ENCODE results near the gene SEMA5B. TPM values are rescaled to one million over a fixed set of nuclear protein-coding genes. Genes with fewer than 3 reads are reported as not detected.

The SEMA5B gene
- total RNA-seq, 1 experiment from 2014 or later = 0.04 TPM

- POLR2A ChIA-PET (ENCODE audit: unreplicated experiment) = no interaction called here
Observed at GRCh38 chr3:123072564-123072963, 45.0 kb upstream of the SEMA5B start.

GRCh38 chr3:123072152-123072551 is 44.6 kb upstream of the SEMA5B start:
- Histone ChIP-seq H3K36me3 (ENCODE audit: low read depth, low read length) (no peaks in the 10 kb centered on the region), H3K27ac (ENCODE audit: low read length) (no peak overlapping the region), H3K4me2 (ENCODE audit: low read length) (no peak overlapping the region), H3K4me1 (ENCODE audit: insufficient read depth, low read length) (peaks cover 24% of the 10 kb centered on the region), H3K79me2 (ENCODE audit: low read length) (peaks cover 99% of the 10 kb centered on the region), H3K9me2 (replicated peaks; ENCODE audit: low read length) (no peaks in the 10 kb centered on the region), H4K20me1 (ENCODE audit: low read length) (peaks cover 58% of the 10 kb centered on the region), H3K4me3 (ENCODE audit: low read length) (no peak overlapping the region), H3K9ac (ENCODE audit: low read length) (no peak overlapping the region), H3K9me3 (ENCODE audit: low read length) (no peaks in the 10 kb centered on the region), H3K27me3 (ENCODE audit: low read length) (no peaks in the 10 kb centered on the region), H3F3A (ENCODE audit: low read length, unreplicated experiment) (no peaks in the 10 kb centered on the region), H2AFZ (ENCODE audit: low read length) (no peak overlapping the region)
- DNase-seq = no peak
- ChIA-PET CTCF (no interaction called here), POLR2A (ENCODE audit: unreplicated experiment) (no interaction called here)
- no TSS peak for BruUV-seq (replicated peaks)
- intact Hi-C loops (cut with micrococcal nuclease) = no loop called here
- ATAC-seq = no peak
- TF ChIP-seq CTCF (conservative IDR thresholded peaks at IDR 0.05; ENCODE audit: low read depth, low read length) (no peak), EZH2phosphoT487 (IDR thresholded peaks at IDR 0.05; ENCODE audit: borderline replicate concordance, low read length) (no peak), EZH2 (IDR thresholded peaks at IDR 0.05; ENCODE audit: low read length, unreplicated experiment) (no peak)

More at GRCh38 chr3:123072564-123072963, 45.0 kb upstream of the SEMA5B start:
- Histone ChIP-seq H3K9me2 (replicated peaks; ENCODE audit: low read length) (no peaks in the 10 kb centered on the region), H2AFZ (ENCODE audit: low read length) (no peak overlapping the region), H3K9ac (ENCODE audit: low read length) (no peak overlapping the region), H3K9me3 (ENCODE audit: low read length) (no peaks in the 10 kb centered on the region), H3F3A (ENCODE audit: low read length, unreplicated experiment) (no peaks in the 10 kb centered on the region), H4K20me1 (ENCODE audit: low read length) (peaks cover 62% of the 10 kb centered on the region), H3K4me1 (ENCODE audit: insufficient read depth, low read length) (peaks cover 24% of the 10 kb centered on the region), H3K27ac (ENCODE audit: low read length) (no peak overlapping the region), H3K27me3 (ENCODE audit: low read length) (no peaks in the 10 kb centered on the region), H3K4me2 (ENCODE audit: low read length) (no peak overlapping the region), H3K4me3 (ENCODE audit: low read length) (no peak overlapping the region), H3K79me2 (ENCODE audit: low read length) (peaks cover 99% of the 10 kb centered on the region), H3K36me3 (ENCODE audit: low read depth, low read length) (no peaks in the 10 kb centered on the region)
- DNase-seq (no peak), ATAC-seq (no peak)
- no peak for TF ChIP-seq CTCF (conservative IDR thresholded peaks at IDR 0.05; ENCODE audit: low read depth, low read length)
- TF ChIP-seq EZH2phosphoT487 (IDR thresholded peaks at IDR 0.05; ENCODE audit: borderline replicate concordance, low read length) = no peak
- no peak for TF ChIP-seq EZH2 (IDR thresholded peaks at IDR 0.05; ENCODE audit: low read length, unreplicated experiment)
- intact Hi-C loops (cut with micrococcal nuclease) = no loop called here
- BruUV-seq (replicated peaks) = no TSS peak
- CTCF ChIA-PET = no interaction called here

- Histone ChIP-seq H3K9me2 (replicated peaks; ENCODE audit: low read length) (no peaks in the 10 kb centered on the region), H3K36me3 (ENCODE audit: low read depth, low read length) (no peaks in the 10 kb centered on the region), H2AFZ (ENCODE audit: low read length) (no peak overlapping the region), H3F3A (ENCODE audit: low read length, unreplicated experiment) (no peaks in the 10 kb centered on the region), H3K9me3 (ENCODE audit: low read length) (no peaks in the 10 kb centered on the region), H3K4me3 (ENCODE audit: low read length) (no peak overlapping the region), H3K27ac (ENCODE audit: low read length) (no peak overlapping the region), H3K79me2 (ENCODE audit: low read length) (peaks cover 95% of the 10 kb centered on the region), H3K9ac (ENCODE audit: low read length) (no peak overlapping the region), H3K4me1 (ENCODE audit: insufficient read depth, low read length) (peaks cover 24% of the 10 kb centered on the region), H3K4me2 (ENCODE audit: low read length) (no peak overlapping the region), H4K20me1 (ENCODE audit: low read length) (peaks cover 52% of the 10 kb centered on the region), H3K27me3 (ENCODE audit: low read length) (no peaks in the 10 kb centered on the region)
- intact Hi-C loops (cut with micrococcal nuclease) = no loop called here
- TF ChIP-seq EZH2 (IDR thresholded peaks at IDR 0.05; ENCODE audit: low read length, unreplicated experiment) (no peak), EZH2phosphoT487 (IDR thresholded peaks at IDR 0.05; ENCODE audit: borderline replicate concordance, low read length) (no peak), CTCF (conservative IDR thresholded peaks at IDR 0.05; ENCODE audit: low read depth, low read length) (no peak)
- DNase-seq (no peak), ATAC-seq (no peak)
- CTCF ChIA-PET = no interaction called here
- POLR2A ChIA-PET (ENCODE audit: unreplicated experiment) = no interaction called here
- BruUV-seq (replicated peaks) = no TSS peak
Observed at GRCh38 chr3:123071581-123071980, 44.0 kb upstream of the SEMA5B start.

Measured in PC-3 (cell line).